Fibroblast of skin of abdomen (primary cell): ENCODE data around the gene FKBP5.

Source experiments
- DNase-seq: peaks from one replicate; pipeline ENCODE4 v3.0.0-alpha.2; 2013

The FKBP5 gene

DNA sequence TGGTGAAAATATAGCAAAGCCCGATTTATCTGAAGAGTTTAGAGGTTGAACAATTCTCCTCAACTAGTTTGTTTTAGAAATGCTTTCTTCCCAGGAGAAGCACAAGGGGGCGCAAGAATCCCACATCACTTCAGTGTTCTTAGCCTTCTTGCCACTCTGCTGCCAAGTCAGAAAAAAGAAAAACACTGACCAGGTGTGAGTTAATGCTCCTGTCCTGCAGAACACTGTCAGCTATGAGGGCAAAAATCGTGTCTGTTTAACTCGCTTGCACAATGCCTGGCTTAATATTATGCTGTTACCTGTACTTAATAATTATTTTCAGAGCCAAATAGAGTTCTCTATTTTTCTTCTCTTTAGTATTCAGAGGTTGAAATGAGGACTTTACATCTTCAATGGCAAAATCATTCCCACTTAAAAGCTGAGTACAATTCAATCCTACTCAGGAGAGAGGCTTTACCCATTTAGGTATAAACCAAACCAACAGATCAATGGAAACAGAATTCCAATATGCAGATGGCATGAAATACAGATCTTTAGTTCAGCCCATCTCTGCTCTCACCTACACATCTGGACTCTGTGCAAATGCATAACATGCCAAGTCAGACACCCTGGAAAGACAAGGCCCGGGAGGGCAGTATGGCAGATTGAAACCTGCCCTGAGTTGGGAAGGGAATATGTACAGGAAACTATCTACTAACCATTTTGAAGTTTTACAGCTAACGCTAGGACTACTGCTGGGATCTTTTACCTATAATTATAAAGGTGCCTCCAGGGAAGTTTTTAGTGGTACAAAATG lies 104.6 kb downstream of the FKBP5 start:
- DNase-seq = peak; percentile 66

DNA sequence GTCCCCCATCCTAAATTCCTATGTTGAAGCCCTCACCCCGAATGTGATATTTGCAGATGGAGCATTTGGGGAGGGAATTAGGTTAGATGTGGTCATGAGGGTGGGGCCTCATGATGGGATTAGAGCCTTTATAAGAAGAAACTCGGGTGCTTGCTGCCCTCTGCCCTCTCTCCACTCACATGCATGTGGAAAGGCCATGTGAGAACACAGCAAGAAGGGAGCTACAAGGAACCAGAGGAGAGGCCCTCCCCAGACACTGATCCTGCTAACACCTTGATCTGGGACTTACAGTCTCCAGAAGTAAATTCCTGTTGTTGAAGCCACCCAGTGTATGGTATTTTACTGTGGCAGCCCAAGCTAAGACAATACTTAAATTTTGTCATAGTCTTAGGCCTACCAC lies 106.4 kb downstream of the FKBP5 start:
- no peak for DNase-seq

DNA sequence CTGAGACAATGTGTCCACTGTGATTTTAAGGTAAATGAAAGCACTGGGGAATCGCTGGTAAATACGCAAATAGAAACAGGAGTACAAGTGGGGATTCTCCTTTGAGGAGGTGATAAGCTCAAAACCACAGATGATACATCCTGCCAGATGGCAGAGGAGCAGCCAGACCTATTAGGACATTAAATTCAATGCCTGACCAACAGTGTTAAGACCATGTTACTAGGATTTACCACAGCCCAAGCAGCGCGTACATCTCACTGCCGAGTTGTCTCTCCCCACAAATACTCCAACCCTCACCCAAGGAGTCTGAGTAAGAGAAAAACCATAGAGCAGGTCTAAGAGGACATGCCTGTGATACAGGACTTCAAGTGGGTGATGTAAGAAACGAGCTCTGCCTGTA lies 107.1 kb downstream of the FKBP5 start:
- no peak for DNase-seq

DNA sequence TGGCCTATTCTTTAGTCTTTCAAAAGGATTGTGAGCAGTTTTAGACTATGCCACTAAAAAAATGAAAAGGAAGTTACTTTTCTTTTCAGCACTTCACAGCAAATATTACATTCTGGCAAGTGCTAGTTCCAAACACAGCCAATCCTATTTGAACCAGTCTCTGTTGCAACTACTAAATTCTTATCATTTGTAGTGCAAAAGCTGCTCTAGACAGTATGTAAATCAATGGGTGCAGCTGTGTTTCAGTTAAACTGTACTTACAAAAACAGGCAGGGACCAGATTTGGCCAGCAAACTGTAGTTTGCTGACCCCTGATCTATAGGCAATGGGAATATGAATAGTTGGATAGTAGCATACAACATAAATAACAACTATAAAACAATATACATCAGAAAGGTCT lies 107.9 kb downstream of the FKBP5 start:
- DNase-seq = no peak

DNA sequence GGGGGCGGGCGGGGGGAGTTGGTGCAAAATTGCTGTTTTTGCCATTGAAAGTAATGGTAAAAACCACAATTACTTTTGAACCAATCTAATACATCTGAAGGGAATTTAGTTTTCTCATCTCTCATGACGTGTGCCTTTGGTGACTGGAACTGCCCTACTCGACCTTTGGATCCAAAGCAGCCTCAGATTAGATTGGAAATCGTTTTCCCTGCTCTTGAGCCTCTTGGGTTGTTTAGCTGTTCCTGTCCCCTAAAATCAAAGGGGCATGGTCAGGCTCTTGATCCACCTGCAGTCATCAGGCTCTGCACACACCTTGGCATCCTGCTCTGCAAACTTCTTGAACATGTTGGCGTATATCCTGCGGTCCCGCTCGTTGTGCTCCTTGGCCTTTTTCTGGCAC lies 112.0 kb downstream of the FKBP5 start:
- DNase-seq = no peak

DNA sequence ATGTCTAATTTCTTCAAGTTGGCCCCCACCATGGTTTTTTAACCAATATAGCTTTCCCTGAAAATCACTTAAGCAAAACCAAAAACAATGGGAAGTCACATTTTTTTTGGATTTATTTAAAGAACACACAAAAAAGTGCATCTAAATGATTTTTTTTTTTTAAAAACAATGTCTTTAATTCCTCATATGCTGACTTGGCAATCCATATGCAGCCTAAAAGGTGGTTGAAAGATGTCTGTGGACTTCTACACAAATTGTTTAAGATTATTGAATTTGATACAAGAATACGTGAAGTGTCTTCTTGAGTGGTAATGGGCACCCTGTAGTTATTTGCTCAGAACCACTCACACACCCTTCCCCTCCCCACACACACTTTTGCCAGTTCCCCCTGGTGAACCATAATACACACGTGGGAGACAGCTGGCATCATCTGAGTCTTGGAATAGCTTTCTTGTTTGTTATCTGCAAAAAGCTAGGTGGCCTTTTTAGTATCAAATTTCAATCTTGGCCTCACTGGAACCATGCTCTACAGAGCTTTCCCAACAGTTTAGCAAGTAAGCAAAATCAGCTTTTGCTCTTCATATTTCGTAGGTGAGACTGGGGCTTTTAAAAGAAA lies 115.1 kb downstream of the FKBP5 start:
- DNase-seq = no peak

DNA sequence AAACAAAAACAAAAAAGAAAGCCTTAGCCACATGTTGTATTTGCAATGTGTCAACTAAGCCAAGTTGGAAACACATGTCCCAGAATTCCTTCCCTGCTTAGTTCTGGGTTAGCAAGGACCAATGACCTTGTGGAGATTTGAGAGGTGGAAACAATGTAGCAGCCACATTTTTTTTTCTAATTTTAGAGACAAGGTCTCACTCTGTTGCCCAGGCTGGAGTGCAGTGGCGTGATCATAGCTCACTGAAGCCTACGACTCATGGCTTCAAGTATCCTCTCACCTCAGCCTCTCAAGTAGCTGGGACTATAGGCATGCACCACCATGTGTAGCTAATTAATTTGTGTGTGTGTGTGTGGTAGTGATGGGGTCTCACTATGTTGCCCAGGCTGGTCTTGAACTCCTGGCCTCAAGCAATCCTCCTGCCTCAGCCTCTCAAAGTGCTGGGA lies 117.8 kb downstream of the FKBP5 start:
- peak; percentile 21 for DNase-seq

DNA sequence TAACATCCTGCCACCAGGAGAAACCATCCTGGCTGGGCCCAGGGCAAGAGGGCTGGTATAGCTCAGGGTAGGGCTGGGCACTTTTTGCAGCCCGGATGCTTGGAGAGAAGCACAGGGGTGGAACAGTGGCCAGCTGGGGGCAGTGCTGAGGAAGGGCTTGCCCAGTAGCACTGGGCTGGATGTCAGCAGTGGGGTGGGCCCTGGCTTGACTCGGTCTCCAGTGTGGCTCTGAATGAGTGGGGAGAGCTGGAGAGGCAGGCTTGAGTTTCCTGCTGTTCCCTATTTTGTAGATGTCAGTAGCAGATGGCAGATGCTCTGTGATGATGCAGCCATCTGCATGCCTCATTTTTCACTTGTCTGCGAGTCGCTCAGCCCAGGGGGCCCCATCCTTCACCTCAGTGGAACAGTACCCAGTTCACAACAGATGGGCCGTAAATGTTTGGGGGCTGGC lies 119.7 kb downstream of the FKBP5 start:
- DNase-seq = no peak

DNA sequence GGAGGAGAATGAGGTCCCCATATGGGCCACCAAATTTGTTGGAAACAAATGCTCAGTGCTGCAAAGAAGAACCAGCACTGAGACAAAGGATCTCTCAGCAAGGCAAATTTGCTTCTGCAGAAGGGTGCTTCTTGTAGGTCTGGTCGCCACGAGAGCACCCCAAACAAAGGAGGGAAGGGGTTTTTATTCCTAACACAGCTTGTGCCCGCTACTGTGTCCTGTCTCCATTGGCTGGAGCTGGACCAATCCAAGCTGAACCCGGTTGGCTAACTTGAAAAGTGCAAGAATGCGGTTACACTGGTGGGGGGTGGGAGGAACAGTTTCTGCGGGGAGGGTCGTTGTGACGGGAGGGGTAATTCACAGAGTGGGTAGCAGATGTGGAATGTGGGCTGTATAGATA lies 121.9 kb downstream of the FKBP5 start:
- no peak for DNase-seq

DNA sequence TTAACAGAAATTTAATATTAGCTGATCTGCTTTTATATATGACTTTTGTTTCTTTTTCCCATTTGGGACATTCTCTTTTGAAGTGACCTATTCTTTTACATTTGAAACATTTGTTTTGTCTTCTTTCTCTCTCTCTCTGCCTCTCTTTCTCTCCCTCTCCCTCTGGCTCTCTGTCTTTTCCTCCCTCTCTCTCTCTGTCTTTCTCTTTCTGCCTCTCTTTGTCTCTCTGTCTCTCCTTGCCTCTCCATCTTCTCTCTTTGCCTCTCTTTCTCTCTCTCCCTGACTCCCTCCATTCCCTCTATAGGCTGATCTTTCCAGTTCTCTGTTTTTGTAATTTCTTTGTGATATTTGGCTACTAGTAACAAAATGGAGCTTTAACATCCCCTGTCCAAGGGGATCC lies 124.0 kb downstream of the FKBP5 start:
- DNase-seq = no peak

DNA sequence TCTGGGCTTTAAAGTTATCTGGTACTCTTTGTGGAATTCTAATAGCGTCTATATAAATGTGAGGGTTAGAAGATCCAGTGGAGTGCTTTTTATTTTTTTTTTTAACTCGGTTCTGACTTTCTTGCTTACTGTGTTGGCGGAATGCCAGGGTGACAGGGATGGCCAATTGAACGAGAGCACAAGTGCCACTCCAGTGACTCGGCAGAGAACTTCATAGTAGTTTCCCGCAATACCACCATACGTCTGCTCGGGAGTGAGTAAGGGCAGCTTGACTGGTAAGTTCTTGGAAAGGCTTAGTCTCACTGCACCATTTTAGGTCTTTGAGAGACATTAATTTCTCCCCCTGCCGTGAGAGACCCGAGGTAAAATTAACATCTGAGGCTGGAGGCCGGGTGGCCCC lies 126.7 kb downstream of the FKBP5 start:
- DNase-seq = no peak

DNA sequence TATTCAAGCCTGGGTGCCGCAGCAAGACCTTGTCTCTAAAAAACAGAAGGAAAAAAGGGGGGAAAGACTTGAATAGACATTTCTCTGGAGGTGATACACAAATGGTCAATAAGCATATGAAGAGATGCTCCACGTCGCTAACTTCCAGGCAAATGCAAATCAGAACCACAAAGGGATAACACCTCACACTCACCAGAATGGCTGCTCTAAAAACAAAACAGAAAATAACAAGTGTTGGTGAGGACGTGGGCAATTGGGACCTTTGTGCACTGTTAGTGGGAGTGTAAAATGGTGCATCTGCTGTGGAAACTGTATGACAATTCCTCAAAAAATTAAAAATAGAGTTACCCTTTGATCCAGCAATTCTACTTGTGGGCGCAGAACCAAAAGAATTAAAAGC lies 127.6 kb downstream of the FKBP5 start:
- no peak for DNase-seq

DNA sequence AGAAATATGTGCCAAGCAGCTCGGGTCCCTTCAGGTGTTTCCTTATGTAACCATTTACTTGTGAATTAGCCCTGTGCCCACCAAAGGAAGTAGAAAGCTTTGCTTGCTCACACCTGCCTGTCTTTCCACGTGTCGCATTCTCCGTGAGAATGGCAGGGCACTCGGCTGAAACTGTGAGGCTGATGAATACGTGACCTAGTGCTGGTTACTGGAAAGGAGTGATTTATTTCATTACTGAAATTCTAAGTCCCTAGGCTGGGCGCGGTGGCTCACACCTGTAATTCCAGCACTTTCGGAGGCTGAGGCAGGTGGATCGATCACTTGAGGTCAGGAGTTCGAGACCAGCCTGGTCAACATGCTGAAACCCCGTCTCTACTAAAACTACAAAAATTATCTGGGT lies 130.1 kb downstream of the FKBP5 start:
- DNase-seq = no peak

DNA sequence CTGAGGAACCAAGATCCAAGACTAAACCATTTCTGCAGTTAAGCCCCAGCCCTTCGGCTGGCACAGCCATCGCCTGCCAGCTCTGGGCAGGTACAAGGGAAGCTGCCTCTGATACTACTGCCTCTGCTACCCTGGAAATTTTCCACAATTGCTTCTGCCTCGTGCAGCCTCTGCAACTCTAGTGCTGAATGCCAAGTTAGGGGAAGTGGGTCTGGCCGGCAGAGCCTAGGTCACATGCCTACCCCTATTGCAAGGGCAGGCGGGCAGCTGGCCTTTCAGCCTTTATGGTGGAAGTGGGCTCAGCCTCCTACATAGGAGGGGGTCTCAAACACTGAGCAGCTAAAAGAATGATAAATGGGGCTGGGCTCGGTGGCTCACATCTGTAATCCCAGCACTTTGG lies 131.5 kb downstream of the FKBP5 start:
- DNase-seq = no peak

DNA sequence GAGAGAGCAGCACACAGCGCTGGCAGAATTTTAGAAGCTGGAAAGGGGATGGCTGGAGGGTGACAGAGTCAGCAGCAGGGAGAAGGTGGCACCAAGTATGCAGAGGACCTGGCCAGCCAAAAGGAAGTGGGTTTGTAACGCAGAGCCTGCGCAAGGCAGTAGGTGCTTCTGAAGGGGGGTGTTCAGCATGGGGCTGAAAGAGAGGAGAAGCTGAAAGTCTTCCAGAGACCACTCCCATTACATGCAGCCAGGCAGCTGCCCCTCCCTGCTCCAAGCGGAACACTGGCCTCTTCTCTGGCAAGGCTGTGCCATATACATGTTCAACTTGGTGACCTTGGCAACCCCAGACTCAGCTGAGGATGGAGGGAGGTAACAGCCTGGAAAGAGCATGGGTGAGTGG lies 133.9 kb downstream of the FKBP5 start:
- DNase-seq = no peak

DNA sequence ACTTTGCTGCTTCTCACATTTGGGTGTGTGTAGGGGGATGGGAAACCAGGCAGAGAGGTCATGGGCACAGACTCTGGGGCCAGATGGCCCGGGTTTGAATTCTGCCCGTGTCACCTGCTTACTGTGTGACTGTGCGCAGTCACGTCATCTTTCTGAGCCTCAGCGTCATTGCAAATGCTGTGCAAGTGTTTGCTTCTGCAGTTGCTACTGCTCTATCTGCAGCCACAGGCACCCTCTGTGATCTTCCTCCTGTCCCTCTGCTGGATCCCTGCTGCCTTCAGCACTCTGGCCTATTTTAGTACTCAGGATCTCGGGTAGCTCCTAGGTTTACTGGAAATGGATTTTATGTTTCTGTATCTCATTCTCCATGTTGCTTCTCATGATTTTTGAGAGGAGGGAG lies 135.4 kb downstream of the FKBP5 start:
- DNase-seq = no peak

DNA sequence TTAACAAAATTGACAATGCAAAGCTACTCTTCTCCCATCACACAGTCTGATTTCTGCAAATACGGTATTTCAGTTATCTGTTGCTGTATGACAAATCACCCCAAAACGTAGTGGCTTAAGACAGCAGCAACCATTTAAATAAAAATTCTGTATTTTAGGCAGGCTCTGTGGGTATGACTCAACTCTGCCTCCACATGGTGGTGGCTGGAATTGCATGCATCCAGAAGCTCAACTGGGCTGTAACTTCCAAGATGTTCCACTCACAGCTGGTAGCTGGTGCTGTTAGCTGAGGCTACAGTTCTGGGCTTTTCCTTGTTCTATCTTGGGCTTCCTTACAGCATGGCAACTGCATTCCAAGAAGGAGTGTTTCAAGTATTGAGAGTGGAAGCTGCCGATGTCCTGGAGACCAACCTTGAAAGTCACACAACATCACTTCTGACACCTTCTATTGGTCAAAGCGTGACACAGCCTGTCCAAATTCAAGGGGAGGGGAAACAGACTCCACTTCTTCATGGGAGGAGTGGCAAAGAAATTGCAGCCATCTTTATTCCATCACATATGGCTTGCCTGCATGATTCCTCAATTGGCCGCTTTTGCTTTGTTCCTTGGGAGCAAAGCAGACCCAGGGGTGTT lies 136.3 kb downstream of the FKBP5 start:
- DNase-seq = peak; percentile 11

DNA sequence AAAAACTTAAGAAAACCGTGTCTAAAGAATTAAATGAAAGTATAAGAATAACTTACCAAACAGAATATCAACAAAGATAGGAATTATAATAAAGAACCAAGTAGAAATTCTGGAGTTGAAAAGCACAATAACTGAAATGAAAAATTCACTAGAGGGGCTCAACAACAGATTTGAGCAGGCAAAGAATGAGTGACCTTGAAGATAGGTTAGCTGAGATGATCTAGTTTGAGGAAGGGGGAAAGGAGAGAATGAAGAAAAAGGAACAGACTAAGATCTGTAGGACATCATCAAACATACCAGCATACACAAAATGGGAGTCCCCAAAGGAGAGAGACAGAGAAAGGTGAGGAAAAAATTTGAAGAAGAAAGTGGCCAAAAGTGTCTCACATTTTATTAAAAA lies 138.3 kb downstream of the FKBP5 start:
- no peak for DNase-seq

DNA sequence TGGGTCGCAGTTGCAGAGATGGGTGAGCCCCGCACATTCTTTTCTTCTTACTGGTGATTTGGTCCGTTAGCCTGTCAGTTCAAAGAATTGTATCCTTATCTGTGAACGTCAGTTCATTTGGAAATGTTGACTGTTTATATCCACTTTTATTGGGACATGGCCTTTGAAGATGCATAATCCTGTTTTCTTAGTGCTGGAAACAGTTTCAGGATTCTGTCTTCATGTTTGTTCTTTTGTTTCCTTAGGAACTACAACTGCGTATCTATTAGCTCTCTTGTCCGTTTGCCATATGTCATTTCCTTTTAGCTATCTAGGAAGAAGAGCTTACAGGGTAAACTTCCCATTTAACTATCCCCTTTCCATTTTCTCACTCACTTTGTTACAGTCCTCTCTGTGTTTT lies 141.0 kb downstream of the FKBP5 start:
- DNase-seq = no peak

DNA sequence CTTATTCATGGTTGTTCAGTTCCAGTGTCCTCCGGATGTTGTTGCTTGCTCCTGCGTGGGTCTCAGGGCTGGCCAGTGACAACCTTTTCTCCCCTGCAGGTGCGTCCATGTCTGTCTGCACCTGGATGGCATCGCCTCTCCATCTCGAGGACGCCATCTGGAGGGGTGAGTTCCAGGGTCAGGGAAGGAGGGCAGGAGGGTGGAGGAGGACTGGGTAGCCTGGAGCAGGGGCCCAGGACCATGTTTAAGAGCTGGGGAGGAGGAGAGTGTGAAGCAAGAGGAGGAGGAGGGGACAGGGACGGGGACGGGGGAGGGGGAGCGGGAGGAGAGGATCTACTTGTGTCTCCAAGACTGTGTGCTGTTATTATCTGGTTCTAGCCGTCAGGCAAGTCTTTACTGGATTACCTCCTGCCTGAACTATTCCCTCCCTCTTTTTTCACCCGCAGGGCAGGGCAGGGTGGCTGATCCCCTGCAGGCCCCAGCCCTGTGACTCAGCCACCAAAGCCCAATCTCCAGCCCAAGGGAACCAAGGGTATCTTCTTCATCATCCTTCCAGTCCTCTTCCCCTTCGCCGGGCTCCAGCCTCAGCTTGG lies 143.8 kb downstream of the FKBP5 start:
- no peak for DNase-seq

DNA sequence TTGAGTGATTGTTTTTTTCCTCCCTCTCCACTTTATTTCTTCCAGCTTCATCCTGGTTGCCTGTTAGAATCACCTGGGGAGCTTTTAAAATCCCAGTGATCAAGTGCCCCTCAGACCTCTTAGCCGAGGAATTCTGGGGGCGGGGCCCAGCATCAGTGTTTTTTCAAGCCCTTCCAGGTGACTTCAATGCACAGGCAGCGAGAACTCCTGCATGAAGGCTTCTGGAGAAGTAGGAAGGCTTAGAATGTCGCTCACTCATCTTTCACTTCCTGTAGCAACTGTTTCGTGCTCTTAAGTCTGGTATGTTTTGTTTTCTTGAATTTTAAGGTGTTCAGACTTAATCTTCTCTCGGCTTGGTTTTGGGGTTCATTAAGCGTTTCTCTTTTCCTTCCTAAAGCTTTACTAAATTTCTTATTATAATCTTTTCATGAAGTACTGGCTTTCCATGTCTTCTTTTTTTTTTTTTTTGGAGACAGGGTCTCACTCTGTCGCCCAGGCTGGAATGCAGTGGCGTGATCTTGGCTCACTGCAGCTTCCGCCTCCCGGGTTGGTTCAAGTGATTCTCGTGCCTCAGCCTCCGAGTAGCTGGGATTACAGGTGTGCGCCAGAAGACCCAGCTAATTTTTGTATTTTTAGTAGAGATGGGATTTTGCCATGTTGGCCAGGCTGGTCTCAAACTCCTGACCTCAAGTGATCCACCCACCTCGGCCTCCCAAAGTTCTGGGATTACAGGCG lies 145.1 kb downstream of the FKBP5 start:
- DNase-seq = no peak

DNA sequence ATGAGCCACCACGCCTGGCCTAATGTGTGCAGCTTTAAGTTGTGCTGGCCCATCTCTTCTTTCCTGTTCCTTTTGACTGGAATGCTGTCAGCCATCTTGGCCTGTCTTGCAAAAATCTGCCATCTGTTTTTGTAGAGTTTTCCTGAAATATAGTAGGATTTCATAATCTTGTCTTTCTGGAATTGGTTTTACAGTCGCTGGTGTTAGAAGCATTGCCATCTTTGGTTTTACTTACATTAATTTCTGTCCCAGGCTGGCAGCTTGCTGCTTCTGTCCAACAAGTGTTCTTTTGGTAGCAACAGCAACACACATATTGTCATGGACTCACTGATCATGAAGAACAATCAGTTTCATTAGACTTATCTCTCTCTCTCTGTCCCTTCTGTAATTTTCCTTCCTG lies 146.9 kb downstream of the FKBP5 start:
- DNase-seq = no peak

DNA sequence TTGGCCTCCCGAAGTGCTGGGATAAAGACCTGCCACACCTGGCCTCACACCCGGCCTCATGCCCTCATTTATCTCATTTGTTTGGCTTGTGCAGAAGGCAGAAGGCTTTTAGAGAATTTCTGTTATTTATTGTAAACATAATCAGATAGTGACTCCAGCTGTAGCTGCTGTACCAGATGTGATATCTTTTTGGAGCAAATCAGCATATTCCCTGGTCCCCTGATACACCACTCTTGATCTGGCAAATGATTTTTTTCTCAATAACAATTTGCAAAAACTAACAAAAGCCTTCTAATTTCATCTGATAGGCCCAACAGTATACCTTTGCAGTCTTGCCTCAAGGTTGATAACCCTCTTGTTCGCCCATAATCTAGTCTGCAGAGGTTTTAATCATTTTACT lies 149.5 kb downstream of the FKBP5 start:
- DNase-seq = no peak
